HG03442 (cell line): ENCODE measurements around the gene PPP4R3A.
"Not testable (repeated sequence)": the region's sequence is repeated elsewhere in the genome, so short reads cannot be mapped to it uniquely, and the experiment has no call there.

Source experiments
- ATAC-seq: cut with Tn5 transposase; IDR thresholded peaks from one replicate; pipeline ENCODE4 v1.9.1; 2021; ENCODE audit warnings: mild to moderate bottlenecking, moderate library complexity; ENCODE audit not compliant: unreplicated experiment

The PPP4R3A gene

GRCh38 chr14:91444335-91445020, 65.6 kb downstream of the PPP4R3A start:
- no peak for ATAC-seq

- no peak for ATAC-seq
Observed at GRCh38 chr14:91439345-91439744, 70.8 kb downstream of the PPP4R3A start.

GRCh38 chr14:91438845-91439244, 71.3 kb downstream of the PPP4R3A start:
- no peak for ATAC-seq

- not testable (repeated sequence) for ATAC-seq
Observed at GRCh38 chr14:91436266-91436665, 73.8 kb downstream of the PPP4R3A start.

- ATAC-seq, result no peak
Observed at GRCh38 chr14:91429385-91429784, 80.7 kb downstream of the PPP4R3A start.

GRCh38 chr14:91428931-91429330, 81.2 kb downstream of the PPP4R3A start:
- ATAC-seq, result not testable (repeated sequence)

- ATAC-seq, result not testable (repeated sequence)
Observed at GRCh38 chr14:91425531-91425944, 84.6 kb downstream of the PPP4R3A start.

GRCh38 chr14:91424813-91425530, 85.1 kb downstream of the PPP4R3A start:
- no peak for ATAC-seq

GRCh38 chr14:91420686-91421085, 89.4 kb downstream of the PPP4R3A start:
- no peak for ATAC-seq

GRCh38 chr14:91419451-91419850, 90.7 kb downstream of the PPP4R3A start:
- no peak for ATAC-seq

- ATAC-seq, result no peak
Observed at GRCh38 chr14:91419044-91419397, 91.1 kb downstream of the PPP4R3A start.

GRCh38 chr14:91418387-91419043, 91.6 kb downstream of the PPP4R3A start:
- ATAC-seq, result no peak

- peak; percentile 24 for ATAC-seq
Observed at GRCh38 chr14:91417983-91418386, 92.1 kb downstream of the PPP4R3A start.

GRCh38 chr14:91417120-91417982, 92.8 kb downstream of the PPP4R3A start, which contains the start of gene CCDC88C:
CCDC88C (minus strand) TSS chr14:91417820; CDS start chr14:91417690, 130 bp downstream.
- ATAC-seq, result peak; percentile 42

- no peak for ATAC-seq
Observed at GRCh38 chr14:91416744-91417119, 93.4 kb downstream of the PPP4R3A start.

- ATAC-seq, result peak; percentile 45
Observed at GRCh38 chr14:91415794-91416743, 94.0 kb downstream of the PPP4R3A start.

- ATAC-seq, result no peak
Observed at GRCh38 chr14:91414475-91414833, 95.7 kb downstream of the PPP4R3A start.

- ATAC-seq, result no peak
Observed at GRCh38 chr14:91413547-91414474, 96.3 kb downstream of the PPP4R3A start.

GRCh38 chr14:91412939-91413338, 97.2 kb downstream of the PPP4R3A start:
- no peak for ATAC-seq
